NCI-H146 treated with DMSO at 0.1 percent for 48 hours (cell line): ENCODE results near the gene ALG1.
A peak's percentile ranks its signal among the peaks of the same experiment; 100 is the strongest.

Experiments used
- DNase-seq: peaks from one replicate; lab custom pipeline; 2025; ENCODE audit not compliant: unreplicated experiment; lab: John Stamatoyannopoulos, UW

ALG1 gene, protein sequence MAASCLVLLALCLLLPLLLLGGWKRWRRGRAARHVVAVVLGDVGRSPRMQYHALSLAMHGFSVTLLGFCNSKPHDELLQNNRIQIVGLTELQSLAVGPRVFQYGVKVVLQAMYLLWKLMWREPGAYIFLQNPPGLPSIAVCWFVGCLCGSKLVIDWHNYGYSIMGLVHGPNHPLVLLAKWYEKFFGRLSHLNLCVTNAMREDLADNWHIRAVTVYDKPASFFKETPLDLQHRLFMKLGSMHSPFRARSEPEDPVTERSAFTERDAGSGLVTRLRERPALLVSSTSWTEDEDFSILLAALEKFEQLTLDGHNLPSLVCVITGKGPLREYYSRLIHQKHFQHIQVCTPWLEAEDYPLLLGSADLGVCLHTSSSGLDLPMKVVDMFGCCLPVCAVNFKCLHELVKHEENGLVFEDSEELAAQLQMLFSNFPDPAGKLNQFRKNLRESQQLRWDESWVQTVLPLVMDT

DNA sequence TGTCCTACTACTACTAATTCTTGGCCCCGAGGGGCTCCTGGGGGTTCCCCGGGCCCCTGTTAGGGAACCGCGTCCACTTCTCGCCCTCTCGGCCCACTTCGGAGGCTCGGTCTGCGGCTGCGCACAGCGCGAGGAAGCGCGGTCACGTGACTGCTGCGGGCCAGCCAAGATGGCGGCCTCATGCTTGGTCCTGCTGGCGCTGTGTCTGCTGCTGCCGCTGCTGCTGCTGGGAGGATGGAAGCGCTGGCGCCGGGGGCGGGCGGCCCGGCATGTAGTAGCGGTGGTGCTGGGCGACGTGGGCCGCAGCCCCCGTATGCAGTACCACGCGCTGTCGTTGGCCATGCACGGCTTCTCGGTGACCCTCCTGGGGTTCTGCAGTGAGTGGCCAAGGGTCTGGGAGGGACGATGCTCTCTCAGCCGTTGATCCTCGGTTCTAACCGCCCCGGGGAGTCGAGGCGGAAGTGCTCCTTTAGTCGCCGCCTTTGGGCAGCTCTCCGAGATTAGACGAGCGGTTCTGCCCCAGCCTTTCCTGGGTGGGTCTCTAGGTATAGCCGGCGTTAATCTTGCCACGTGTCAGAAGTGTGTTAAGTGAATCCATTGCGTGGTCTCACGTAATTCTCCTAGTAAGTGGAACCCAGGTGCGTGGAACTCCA lies at the start of gene ALG1:
Gene ALG1, plus strand, starts transcription at position 163 of the 653 bp plus-strand sequence. Its CDS starts 7 bp downstream, at position 170.
- peak; percentile 75 for DNase-seq

DNA sequence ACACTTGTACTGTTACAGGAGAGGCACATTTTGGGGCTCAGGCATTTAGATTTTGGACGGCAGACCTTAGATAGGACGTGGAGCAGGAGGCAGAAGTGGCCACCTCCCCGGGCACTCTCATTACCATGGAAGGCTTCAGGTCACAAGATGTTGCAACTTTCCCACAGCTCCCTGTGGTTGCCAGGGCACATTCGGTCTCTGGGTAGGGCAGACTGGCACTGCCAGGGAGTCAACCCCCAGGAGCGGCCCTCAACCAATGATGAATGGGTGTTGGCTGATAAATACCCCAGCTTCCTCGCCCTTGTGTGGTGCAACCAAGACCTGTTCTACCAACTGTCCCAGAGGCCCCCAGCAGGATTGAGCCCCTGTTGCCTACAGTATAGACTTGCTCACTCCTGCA lies 49.1 kb upstream of the ALG1 start:
- DNase-seq = no peak

DNA sequence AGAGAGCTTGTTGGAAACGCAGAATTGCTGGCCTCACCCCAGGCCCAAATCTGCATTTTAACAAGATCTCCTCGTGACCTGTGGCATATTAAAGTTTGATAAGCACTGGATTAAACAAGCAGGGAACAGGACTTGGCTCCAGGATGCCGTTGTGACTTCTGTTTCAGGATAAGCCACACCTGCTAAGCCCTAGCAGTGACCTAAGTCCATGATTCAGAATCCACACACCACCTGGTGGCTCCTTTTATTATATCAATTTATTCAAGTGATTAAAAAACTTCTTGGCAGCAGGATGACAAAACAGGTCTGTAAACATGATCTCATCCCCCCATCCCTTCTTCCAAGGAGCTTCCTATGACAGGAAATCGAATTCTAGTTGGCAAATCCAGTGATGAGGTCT lies 47.0 kb upstream of the ALG1 start:
- peak; percentile 51 for DNase-seq

- peak; percentile 52 for DNase-seq
Measured at GRCh38 chr16:5025171-5025632, 46.4 kb upstream of the ALG1 start.

- no peak for DNase-seq
Measured at GRCh38 chr16:5026664-5027063, 45.0 kb upstream of the ALG1 start.

GRCh38 chr16:5027086-5027485 lies 44.6 kb upstream of the ALG1 start:
- no peak for DNase-seq

GRCh38 chr16:5027575-5028235 lies 43.9 kb upstream of the ALG1 start:
- DNase-seq = no peak

- no peak for DNase-seq
Measured at GRCh38 chr16:5028950-5029475, 42.6 kb upstream of the ALG1 start.

- no peak for DNase-seq
Measured at GRCh38 chr16:5030251-5030870, 41.3 kb upstream of the ALG1 start.

- no peak for DNase-seq
Measured at GRCh38 chr16:5031601-5032000, 40.0 kb upstream of the ALG1 start.

DNA sequence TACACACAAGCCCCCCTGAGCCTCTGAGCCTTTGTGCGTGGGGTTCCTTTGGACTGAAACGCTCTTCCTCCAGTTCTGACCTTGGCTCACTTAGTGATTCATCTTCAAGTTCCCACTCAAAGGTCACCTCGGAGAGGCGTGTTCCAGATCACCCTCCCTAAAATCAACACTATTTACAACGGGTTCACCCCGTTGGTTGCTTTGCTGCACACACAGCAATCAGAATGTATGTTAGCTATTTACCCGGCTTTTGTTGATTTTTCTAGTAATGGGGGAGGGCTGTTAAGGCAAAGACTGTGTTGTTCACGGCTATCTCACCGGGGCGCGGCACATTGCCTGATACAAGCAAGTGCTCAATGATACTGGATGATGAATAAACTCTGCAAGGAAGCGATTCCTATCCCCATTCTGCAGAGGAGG lies 38.9 kb upstream of the ALG1 start:
- DNase-seq = no peak

GRCh38 chr16:5033256-5034166 lies 38.1 kb upstream of the ALG1 start, which contains the start of gene NAGPA:
TSS of gene NAGPA (minus strand) at chr16:5033935. CDS start at chr16:5033914, 21 bp downstream.
- peak; percentile 47 for DNase-seq

DNA sequence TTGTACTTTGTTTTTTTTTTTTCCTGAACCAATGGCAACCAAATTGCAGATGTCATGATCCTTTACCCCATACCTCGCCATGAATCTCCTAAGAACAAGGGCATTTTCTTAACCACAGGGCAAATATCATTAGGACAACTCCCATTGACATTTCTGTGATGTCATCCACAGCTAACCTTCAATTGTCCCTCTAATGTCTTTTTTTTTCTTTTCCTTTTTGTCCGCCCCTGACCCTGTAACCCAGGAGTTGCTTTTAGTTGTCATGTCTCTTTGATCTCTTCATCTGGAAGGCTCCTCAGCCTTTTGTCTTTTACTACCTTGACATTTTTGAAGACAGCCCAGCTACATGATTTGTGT lies 37.5 kb upstream of the ALG1 start:
- no peak for DNase-seq

DNA sequence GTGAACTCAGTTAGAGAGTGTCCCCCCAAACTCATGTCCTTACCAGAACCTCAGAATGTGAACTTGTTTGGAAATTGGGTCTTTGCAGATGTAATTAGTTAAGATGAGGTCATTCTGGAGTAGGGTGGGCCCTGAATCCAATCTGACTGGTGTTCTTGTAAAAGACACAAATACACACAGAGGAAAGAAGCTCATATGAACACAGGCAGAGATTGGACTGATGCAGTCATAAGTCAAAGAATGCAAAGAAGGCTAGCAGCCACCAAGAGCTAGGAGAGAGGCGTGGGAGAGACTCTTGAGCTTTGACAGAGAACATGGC lies 35.8 kb upstream of the ALG1 start:
- no peak for DNase-seq

DNA sequence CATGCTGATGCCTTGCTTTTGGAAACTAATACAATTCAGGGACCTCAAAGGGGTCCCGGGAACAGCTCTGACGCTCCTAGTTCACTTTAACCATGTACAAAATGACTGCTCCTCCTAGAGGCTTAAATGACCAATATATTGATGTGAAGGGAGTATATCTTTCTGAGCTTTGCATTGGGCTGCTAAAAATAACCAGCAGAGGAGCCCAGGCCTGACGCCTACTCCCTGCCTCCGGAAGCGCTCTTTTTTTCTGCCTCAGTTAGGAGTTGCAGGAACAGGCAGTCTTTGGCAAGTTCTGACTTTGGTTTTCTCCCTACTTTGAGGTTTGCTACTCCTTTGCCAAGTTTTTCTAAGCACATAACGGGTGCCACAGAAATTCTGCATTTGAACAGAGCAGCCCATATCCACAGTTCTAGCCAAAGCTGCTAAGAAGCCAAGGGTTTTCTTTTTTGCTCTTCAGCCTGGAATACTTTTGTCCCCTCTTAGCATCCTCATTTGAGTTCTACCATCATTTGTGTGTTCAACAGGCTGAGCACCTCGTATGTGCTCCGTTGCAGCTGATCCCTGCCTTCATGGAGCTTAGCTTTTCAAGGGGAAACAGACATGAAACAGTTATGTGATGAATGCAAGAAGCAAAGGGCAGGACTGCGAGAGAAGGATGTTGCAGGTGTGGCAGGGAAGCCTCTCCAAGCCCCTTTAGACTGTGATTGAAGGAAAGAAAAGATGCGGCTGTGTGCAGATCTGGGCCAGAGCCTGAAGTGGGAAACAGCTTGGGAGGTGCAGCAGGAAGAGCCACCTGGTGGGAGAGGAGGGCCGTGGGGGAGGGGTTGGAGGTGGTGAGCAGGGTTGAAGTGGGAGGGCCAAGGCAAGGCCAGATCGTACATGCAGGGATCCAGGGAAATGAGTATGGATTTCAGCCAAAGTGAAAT lies 35.2 kb upstream of the ALG1 start:
- no peak for DNase-seq

GRCh38 chr16:5040451-5040850 lies 31.2 kb upstream of the ALG1 start:
- DNase-seq = no peak

DNA sequence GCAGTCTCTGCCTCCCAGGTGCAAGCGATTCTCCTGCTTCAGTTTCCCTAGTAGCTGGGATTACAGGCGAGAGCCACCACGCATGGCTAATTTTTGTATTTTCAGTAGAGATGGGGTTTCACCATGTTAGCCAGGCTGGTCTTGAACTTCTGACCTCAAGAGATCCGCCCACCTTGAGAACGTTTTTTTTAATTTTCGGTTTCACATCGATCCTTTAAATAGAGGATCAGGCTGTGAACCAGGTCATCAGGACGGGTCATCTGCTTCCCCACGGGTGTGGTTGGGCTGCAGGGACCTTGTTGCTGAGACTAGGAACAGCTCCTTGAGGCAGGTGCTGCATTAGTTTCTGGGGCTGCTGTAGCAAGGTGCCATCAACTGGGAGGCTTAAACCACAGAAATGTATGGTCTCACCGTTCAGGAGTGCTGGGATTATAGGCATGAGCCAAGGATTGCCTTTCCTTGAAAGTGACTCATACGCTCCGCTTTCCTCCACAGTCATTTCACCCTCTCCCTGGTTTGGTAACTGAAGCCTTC lies 30.0 kb upstream of the ALG1 start:
- no peak for DNase-seq

DNA sequence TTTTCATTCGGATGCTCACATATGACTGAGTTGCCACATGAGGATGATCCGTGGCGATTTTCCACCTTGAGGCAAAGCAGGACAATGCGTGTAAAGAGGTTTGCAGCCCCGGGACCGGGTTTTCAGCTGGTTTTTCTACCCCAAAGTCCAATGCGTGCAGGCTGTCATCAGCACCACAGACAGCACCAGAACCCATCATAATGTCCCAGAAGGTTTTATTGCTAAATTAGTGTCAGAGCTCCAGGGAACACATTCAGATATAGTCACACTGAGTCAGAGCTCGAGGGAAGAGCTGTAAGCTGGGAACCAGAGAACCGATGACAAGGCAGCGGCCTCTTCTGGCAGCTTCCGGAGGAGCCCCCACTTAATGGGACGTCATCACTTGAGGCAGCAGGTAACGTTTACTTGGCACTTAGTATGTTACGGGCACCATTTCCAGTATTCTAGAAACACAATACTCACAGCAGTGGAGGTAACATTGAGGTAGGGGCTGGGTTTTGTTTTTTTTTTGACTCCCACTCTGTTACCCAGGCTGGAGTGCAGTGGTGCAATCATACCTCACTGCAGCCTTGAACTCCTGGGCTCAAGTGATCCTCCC lies 29.0 kb upstream of the ALG1 start:
- DNase-seq = no peak
